Brain microvascular endothelial cell (primary cell): ENCODE results near the gene KRTAP4-5.
"Not testable (repeated sequence)": the region's sequence is repeated elsewhere in the genome, so short reads cannot be mapped to it uniquely, and the experiment has no call there.

Experiments used
- DNase-seq: peaks from one replicate; pipeline ENCODE4 v3.0.0-alpha.2; 2020
- H3K27ac ChIP-seq: fragments of 250-450 bp; sonication (Bioruptor Pico); 2 replicates; pipeline ENCODE4 v1.5.1; 2020; ENCODE audit warnings: mild to moderate bottlenecking, moderate library complexity
- H3K27me3 ChIP-seq: fragments of 250-450 bp; sonication (Bioruptor Pico); replicated peaks from 2 replicates; pipeline ENCODE4 v1.5.1; 2020; ENCODE audit warnings: mild to moderate bottlenecking
- H3K36me3 ChIP-seq: fragments of 250-450 bp; sonication (Bioruptor Pico); replicated peaks from 2 replicates; pipeline ENCODE4 v1.5.1; 2020; ENCODE audit warnings: mild to moderate bottlenecking
- H3K4me3 ChIP-seq: 2 replicates; pipeline ENCODE4 v1.5.1; 2011; ENCODE audit warnings: low read depth, mild to moderate bottlenecking, control low read depth, low read length, moderate library complexity
- in situ Hi-C: cut with HindIII; loops from 2 replicates; pipeline ENCODE4 v1.10.0; 2017; ENCODE audit warnings: low sequenced_read_pairs, low pct_ligation_motif_present
- TF ChIP-seq, protein P1 (sequence below): IDR thresholded peaks from 2 replicates; pipeline ENCODE4 v1.5.1; 2011; ENCODE audit warnings: low read depth, mild to moderate bottlenecking, moderate library complexity, low read length, control low read depth, inconsistent platforms; ENCODE audit errors: missing control alignments

The KRTAP4-5 gene

DNA sequence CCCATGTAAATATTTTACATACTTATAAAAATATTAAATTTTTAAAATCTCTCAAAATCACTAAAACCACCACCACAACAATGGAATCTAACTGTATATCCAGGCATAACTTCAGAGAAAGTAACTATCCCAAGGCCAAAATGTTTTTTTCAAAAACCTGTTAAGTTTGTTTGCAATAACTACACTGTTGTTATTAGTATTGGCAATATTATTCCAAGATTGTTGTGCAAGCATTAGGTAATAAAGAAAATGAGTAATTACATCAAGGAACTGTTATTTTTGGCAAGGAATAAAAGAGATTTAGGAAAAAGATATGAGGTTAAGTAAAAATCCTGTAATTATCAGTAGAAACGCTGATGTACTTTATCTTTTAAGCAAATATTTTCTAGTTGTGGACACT, 22.3 kb downstream of the KRTAP4-5 start:
- H3K4me3 ChIP-seq = no peak overlapping the region
- no peak overlapping the region for H3K27ac ChIP-seq
- TF ChIP-seq, protein P1, sequence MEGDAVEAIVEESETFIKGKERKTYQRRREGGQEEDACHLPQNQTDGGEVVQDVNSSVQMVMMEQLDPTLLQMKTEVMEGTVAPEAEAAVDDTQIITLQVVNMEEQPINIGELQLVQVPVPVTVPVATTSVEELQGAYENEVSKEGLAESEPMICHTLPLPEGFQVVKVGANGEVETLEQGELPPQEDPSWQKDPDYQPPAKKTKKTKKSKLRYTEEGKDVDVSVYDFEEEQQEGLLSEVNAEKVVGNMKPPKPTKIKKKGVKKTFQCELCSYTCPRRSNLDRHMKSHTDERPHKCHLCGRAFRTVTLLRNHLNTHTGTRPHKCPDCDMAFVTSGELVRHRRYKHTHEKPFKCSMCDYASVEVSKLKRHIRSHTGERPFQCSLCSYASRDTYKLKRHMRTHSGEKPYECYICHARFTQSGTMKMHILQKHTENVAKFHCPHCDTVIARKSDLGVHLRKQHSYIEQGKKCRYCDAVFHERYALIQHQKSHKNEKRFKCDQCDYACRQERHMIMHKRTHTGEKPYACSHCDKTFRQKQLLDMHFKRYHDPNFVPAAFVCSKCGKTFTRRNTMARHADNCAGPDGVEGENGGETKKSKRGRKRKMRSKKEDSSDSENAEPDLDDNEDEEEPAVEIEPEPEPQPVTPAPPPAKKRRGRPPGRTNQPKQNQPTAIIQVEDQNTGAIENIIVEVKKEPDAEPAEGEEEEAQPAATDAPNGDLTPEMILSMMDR = no peak
- DNase-seq = no peak
- in situ Hi-C loops = no loop called here
- no peaks in the 10 kb centered on the region for H3K36me3 ChIP-seq
- no peaks in the 10 kb centered on the region for H3K27me3 ChIP-seq

GRCh38 chr17:41126412-41126811, 23.2 kb downstream of the KRTAP4-5 start:
- no peak for DNase-seq
- TF ChIP-seq, protein P1 = no peak
- H3K27me3 ChIP-seq = no peaks in the 10 kb centered on the region
- H3K4me3 ChIP-seq = no peak overlapping the region
- in situ Hi-C loops = no loop called here
- H3K27ac ChIP-seq = no peak overlapping the region
- no peaks in the 10 kb centered on the region for H3K36me3 ChIP-seq

DNA sequence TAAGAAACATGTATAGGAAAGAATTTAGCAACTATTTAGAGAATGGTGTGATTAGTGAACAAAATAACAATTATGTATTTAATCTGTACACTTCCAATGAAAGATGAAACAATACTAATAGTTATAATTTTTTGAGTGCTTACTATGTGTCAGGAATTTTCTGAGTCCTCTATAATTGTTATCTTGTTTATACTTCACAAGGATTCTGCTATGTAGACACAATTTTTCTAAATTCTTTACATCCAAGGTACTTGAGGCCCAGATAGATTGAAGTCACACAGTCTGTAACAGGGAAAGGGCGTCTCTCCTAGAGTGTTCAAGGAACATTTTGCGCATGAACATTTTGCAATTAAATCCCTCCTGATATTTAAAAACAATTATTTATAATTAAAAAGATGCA, 24.6 kb downstream of the KRTAP4-5 start:
- H3K36me3 ChIP-seq = no peaks in the 10 kb centered on the region
- in situ Hi-C loops = no loop called here
- no peaks in the 10 kb centered on the region for H3K27me3 ChIP-seq
- H3K4me3 ChIP-seq = no peak overlapping the region
- no peak overlapping the region for H3K27ac ChIP-seq
- no peak for DNase-seq
- TF ChIP-seq, protein P1 = no peak

- not testable (repeated sequence) for DNase-seq
Measured at GRCh38 chr17:41123991-41124371, 25.6 kb downstream of the KRTAP4-5 start, which contains the start of gene KRTAP4-12. KRTAP4-12 (minus strand) TSS chr17:41124182; CDS start chr17:41124122, 60 bp downstream.

DNA sequence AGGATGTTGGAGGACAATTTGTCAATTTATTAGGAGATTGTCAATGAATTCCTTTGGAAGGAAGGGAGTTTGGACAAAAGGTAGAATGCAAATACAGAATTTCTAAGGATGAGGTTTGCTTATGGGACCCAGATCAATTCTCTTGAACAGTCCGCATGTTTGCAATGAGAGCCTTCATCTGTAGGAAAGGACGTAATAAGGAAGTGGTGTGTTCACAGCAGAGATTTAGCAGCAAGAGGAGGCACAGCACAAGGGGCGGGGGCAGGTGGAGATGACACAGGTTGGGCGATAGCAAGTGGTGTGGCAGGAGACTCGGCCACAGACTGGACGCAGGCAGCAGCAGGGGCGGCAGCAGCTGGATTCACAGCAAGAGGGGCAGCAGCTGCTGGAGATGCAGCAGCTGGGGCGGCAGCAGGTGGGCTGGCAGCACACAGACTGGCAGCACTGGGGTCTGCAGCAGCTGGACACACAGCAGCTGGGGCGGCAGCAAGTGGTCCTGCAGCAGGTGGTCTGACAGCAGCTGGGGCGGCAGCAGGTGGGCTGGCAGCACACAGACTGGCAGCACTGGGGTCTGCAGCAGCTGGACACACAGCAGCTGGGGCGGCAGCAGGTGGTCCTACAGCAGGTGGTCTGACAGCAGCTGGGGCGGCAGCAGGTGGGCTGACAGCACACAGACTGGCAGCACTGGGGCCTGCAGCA, 26.2 kb downstream of the KRTAP4-5 start:
- in situ Hi-C loops, H3K36me3 ChIP-seq, H3K4me3 ChIP-seq, DNase-seq, H3K27me3 ChIP-seq, H3K27ac ChIP-seq: not testable (repeated sequence)

More at GRCh38 chr17:41123991-41124371, 25.6 kb downstream of the KRTAP4-5 start, which contains the start of gene KRTAP4-12:
- H3K27ac ChIP-seq, in situ Hi-C loops, H3K4me3 ChIP-seq, H3K27me3 ChIP-seq, H3K36me3 ChIP-seq: not testable (repeated sequence)

DNA sequence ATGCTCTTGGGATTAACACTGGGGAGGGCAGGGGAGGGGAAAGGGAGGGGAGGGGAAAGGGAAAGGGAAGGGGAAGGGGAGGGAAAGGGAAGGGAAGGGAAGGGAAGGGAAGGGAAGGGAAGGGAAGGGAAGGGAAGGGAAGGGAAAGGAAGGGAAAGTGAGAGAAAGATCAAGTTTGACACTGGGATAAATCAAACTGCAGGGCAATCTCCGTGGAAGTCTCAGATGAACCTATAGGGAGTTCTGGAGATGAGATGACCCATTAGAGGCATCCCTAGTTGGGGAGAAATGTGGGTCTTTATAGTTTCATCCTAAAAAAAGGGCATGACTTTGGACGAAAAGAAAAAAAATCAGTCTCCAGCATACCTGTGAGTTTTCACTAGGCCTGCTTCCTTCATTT, 27.9 kb downstream of the KRTAP4-5 start:
- no peak overlapping the region for H3K4me3 ChIP-seq
- no peaks in the 10 kb centered on the region for H3K36me3 ChIP-seq
- H3K27me3 ChIP-seq = no peaks in the 10 kb centered on the region
- in situ Hi-C loops = no loop called here
- H3K27ac ChIP-seq = no peak overlapping the region
- TF ChIP-seq, protein P1 = no peak
- DNase-seq = no peak

GRCh38 chr17:41119696-41120690, 29.6 kb downstream of the KRTAP4-5 start:
- in situ Hi-C loops, H3K4me3 ChIP-seq, H3K36me3 ChIP-seq, H3K27ac ChIP-seq, H3K27me3 ChIP-seq: not testable (repeated sequence)
- peak; percentile 16 for DNase-seq
